Gastroesophageal sphincter (tissue), 4 donors: ENCODE results near the gene GSX1. TPM values are rescaled to one million over a fixed set of nuclear protein-coding genes. Genes with fewer than 3 reads are reported as not detected.

Experiments used
- ATAC-seq: fragments of 150-250 bp; one replicate; pipeline ENCODE4 v1.9.1; 2016; ENCODE audit warnings: mild to moderate bottlenecking, moderate library complexity
- H3K27ac ChIP-seq, 4 donors: fragments of 200-600 bp; sonication (generic) in 3 of 4; 1 replicate in 3 of 4; 2 replicates in 1 of 4; pipeline ENCODE4 v1.5.1; 2016 to 2019
- H3K27me3 ChIP-seq: fragments of 200-600 bp; sonication (generic); one replicate; pipeline ENCODE4 v1.5.1; 2019
- H3K36me3 ChIP-seq, 2 donors: fragments of 200-600 bp; sonication (generic); one replicate each; pipeline ENCODE4 v1.5.1; 2019; ENCODE audit warnings: control low read depth in 1 of 2
- H3K4me1 ChIP-seq, 3 donors: fragments of 200-600 bp; sonication (generic); 1 replicate in 2 of 3; 2 replicates in 1 of 3; pipeline ENCODE4 v1.5.1; 2016 to 2019; ENCODE audit warnings: control low read depth in 2 of 3
- H3K4me3 ChIP-seq, 2 donors: fragments of 200-600 bp; sonication (generic); one replicate each; pipeline ENCODE4 v1.5.1; 2019; ENCODE audit warnings: mild to moderate bottlenecking in 1 of 2, moderate library complexity in 1 of 2
- H3K9me3 ChIP-seq, 3 donors: fragments of 200-600 bp; sonication (generic); one replicate each; pipeline ENCODE4 v1.5.1; 2017 to 2019; ENCODE audit warnings: control low read depth in 2 of 3
- CTCF ChIP-seq, 4 experiments: fragments of 200-600 bp in 2 of 4; fragments of 450-650 bp in 2 of 4; sonication (generic) in 1 of 4; IDR thresholded peaks; one replicate each; pipeline ENCODE4 v1.5.1; 2017 to 2019; ENCODE audit warnings: antibody characterized with exemption in 4 of 4, mild to moderate bottlenecking in 2 of 4, moderate library complexity in 2 of 4
- EP300 ChIP-seq: sonication (generic); formaldehyde crosslinking; IDR thresholded peaks from one replicate; pipeline ENCODE4 v1.6.1; 2017; ENCODE audit warnings: antibody characterized with exemption, mild to moderate bottlenecking
- POLR2A ChIP-seq, 2 donors: fragments of 450-650 bp; IDR thresholded peaks; one replicate each; pipeline ENCODE4 v1.6.1; 2017; ENCODE audit warnings: antibody characterized with exemption in 2 of 2, mild to moderate bottlenecking in 2 of 2, moderate library complexity in 1 of 2
- POLR2AphosphoS5 ChIP-seq: sonication (generic); formaldehyde crosslinking; IDR thresholded peaks from one replicate; pipeline ENCODE4 v1.6.1; 2017; ENCODE audit warnings: antibody characterized with exemption
- WGBS, 2 donors: methylation state at CpG; one replicate each; pipeline ENCODE4 v1.1.5; 2018; ENCODE audit warnings: low coverage in 1 of 2; 5-methylcytosine and 5-hydroxymethylcytosine counted together
- total RNA-seq, 4 donors: library from RNA; depleted of rRNA; stranded (reverse); fragments of >200 nt; gene quantifications; one replicate each; pipeline ENCODE4 v1.1.0, GENCODE V29; 2016

Gene GSX1
- total RNA-seq, 4 donors from 2014 or later = not detected

- Histone ChIP-seq H3K36me3 (no peaks in the 10 kb centered on the region), H3K27ac (no peak overlapping the region), H3K4me1 (peaks cover 0 to 57% (median 35%) of the 10 kb centered on the region in 3 donors), H3K27me3 (peaks cover 100% of the 10 kb centered on the region), H3K9me3 (no peaks in the 10 kb centered on the region), H3K4me3 (no peak overlapping the region)
- ATAC-seq = no peak
- 4 to 5% methylated on average over 17 to 26 of the region's 63 CpGs for WGBS, 2 donors
- TF ChIP-seq POLR2AphosphoS5 = no peak
- TF ChIP-seq CTCF (IDR thresholded peaks at IDR 0.05) = no peak
- no peak for TF ChIP-seq POLR2A (IDR thresholded peaks at IDR 0.05)
- no peak for TF ChIP-seq EP300
These were observed 1.5 kb downstream of the GSX1 start for GRCh38 chr13:27793507-27794367.

GRCh38 chr13:27794368-27794691 is 2.0 kb downstream of the GSX1 start:
- H3K4me1 ChIP-seq = peaks cover 0 to 54% (median 34%) of the 10 kb centered on the region in 3 donors
- no peak overlapping the region for H3K27ac ChIP-seq
- H3K27me3 ChIP-seq = peaks cover 100% of the 10 kb centered on the region
- H3K4me3 ChIP-seq = no peak overlapping the region
- WGBS, 2 donors = 0 to 4% methylated on average over 5 to 11 of the region's 11 CpGs
- H3K36me3 ChIP-seq = no peaks in the 10 kb centered on the region
- TF ChIP-seq POLR2AphosphoS5 (no peak), EP300 (no peak), CTCF (IDR thresholded peaks at IDR 0.05) (no peak), POLR2A (IDR thresholded peaks at IDR 0.05) (no peak)
- no peaks in the 10 kb centered on the region for H3K9me3 ChIP-seq
- no peak for ATAC-seq

- ATAC-seq = no peak
- H3K36me3 ChIP-seq = no peaks in the 10 kb centered on the region
- 0 to 1% methylated on average over 12 to 26 of the region's 44 CpGs for WGBS, 2 donors
- no peak overlapping the region for H3K27ac ChIP-seq
- TF ChIP-seq EP300 = no peak
- no peak for TF ChIP-seq CTCF (IDR thresholded peaks at IDR 0.05)
- no peak for TF ChIP-seq POLR2AphosphoS5
- no peak for TF ChIP-seq POLR2A (IDR thresholded peaks at IDR 0.05)
- H3K4me3 ChIP-seq = no peak overlapping the region
- H3K27me3 ChIP-seq = peaks cover 100% of the 10 kb centered on the region
- no peaks in the 10 kb centered on the region for H3K9me3 ChIP-seq
- H3K4me1 ChIP-seq = peaks cover 0 to 47% (median 26%) of the 10 kb centered on the region in 3 donors
These were observed 2.8 kb downstream of the GSX1 start for GRCh38 chr13:27794921-27795717.

- ATAC-seq = no peak
- H3K9me3 ChIP-seq = no peaks in the 10 kb centered on the region
- H3K36me3 ChIP-seq = no peaks in the 10 kb centered on the region
- no peak overlapping the region for H3K27ac ChIP-seq
- H3K4me1 ChIP-seq = peaks cover 0 to 41% (median 20%) of the 10 kb centered on the region in 3 donors
- H3K27me3 ChIP-seq = peaks cover 100% of the 10 kb centered on the region
- 0 to 7% methylated on average over 1 to 6 of the region's 6 CpGs for WGBS, 2 donors
- TF ChIP-seq CTCF (IDR thresholded peaks at IDR 0.05) (no peak), POLR2A (IDR thresholded peaks at IDR 0.05) (no peak), EP300 (no peak)
- H3K4me3 ChIP-seq = no peak overlapping the region
These were observed 3.4 kb downstream of the GSX1 start for GRCh38 chr13:27795718-27796019.
